HepG2 (cell line): ENCODE results near the gene SLC7A8.

Experiments
- CHD4 ChIP-seq: fragments of 200-600 bp; sonication (generic); IDR thresholded peaks from 2 replicates; pipeline ENCODE4 v1.7.0; 2017; ENCODE audit warnings: mild to moderate bottlenecking, low read length, borderline replicate concordance
- EZH2 ChIP-seq: conservative IDR thresholded peaks from 2 replicates; pipeline ENCODE4 v1.6.1; 2012; ENCODE audit warnings: mild to moderate bottlenecking, low read depth, low read length, moderate library complexity
- KLF6 ChIP-seq: IDR thresholded peaks from 2 replicates; pipeline ENCODE4 v1.8.0; 2016; ENCODE audit warnings: missing biosample characterization, missing genetic modification reagents
- RFXANK ChIP-seq: IDR thresholded peaks from 2 replicates; pipeline ENCODE4 v1.6.1; 2016
- SMARCC2 ChIP-seq: fragments of 450-650 bp; IDR thresholded peaks from 2 replicates; pipeline ENCODE4 v1.6.1; 2017; ENCODE audit warnings: antibody characterized with exemption, mild to moderate bottlenecking
- ZNF570 ChIP-seq: sonication (generic); formaldehyde crosslinking; IDR thresholded peaks from 2 replicates; pipeline ENCODE4 v1.4.0; 2020; ENCODE audit warnings: mild to moderate bottlenecking, missing genetic modification reagents, borderline replicate concordance
- TF ChIP-seq, protein P1 (sequence below): sonication (generic); formaldehyde crosslinking; IDR thresholded peaks from 2 replicates; pipeline ENCODE4 v1.5.0; 2020; ENCODE audit warnings: mild to moderate bottlenecking, missing genetic modification reagents, moderate library complexity
- TF ChIP-seq, protein P2 (sequence below): IDR thresholded peaks from 2 replicates; pipeline ENCODE4 v1.6.1; 2018; ENCODE audit warnings: missing genetic modification reagents, mild to moderate bottlenecking, missing compliant biosample characterization

DNA sequence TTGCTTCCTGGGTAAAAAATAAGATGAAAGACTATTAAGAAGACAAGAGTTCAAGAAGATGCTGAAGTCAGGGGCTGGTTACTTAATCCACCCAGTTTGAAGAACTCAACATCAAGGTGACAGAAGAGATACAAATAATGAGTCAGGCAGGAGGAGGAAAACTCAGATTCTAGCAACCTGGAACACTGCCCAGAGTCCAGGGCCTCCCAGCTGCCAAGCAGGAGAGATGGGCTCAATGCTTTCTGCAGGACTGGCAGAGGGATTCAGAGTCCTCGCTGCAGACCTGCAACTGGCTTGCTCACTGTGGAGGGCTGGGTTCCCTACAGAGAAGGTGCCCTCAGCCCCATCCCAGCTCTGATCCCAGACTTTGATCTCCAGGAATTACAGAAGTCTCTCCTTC lies 35.8 kb downstream of the SLC7A8 start:
- TF ChIP-seq SMARCC2 (no peak), ZNF570 (CRISPR knock-in tag) (no peak), CHD4 (no peak), KLF6 (CRISPR knock-in tag) (no peak), RFXANK (CRISPR knock-in tag) (no peak), EZH2 (no peak)
- TF ChIP-seq, protein P1, sequence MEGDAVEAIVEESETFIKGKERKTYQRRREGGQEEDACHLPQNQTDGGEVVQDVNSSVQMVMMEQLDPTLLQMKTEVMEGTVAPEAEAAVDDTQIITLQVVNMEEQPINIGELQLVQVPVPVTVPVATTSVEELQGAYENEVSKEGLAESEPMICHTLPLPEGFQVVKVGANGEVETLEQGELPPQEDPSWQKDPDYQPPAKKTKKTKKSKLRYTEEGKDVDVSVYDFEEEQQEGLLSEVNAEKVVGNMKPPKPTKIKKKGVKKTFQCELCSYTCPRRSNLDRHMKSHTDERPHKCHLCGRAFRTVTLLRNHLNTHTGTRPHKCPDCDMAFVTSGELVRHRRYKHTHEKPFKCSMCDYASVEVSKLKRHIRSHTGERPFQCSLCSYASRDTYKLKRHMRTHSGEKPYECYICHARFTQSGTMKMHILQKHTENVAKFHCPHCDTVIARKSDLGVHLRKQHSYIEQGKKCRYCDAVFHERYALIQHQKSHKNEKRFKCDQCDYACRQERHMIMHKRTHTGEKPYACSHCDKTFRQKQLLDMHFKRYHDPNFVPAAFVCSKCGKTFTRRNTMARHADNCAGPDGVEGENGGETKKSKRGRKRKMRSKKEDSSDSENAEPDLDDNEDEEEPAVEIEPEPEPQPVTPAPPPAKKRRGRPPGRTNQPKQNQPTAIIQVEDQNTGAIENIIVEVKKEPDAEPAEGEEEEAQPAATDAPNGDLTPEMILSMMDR (CRISPR knock-in tag) = no peak
- TF ChIP-seq, protein P2, sequence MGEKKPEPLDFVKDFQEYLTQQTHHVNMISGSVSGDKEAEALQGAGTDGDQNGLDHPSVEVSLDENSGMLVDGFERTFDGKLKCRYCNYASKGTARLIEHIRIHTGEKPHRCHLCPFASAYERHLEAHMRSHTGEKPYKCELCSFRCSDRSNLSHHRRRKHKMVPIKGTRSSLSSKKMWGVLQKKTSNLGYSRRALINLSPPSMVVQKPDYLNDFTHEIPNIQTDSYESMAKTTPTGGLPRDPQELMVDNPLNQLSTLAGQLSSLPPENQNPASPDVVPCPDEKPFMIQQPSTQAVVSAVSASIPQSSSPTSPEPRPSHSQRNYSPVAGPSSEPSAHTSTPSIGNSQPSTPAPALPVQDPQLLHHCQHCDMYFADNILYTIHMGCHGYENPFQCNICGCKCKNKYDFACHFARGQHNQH (CRISPR knock-in tag) = no peak
